Ishikawa (cell line): Measurements from ENCODE around the gene MED10.

Experiments
- CEBPB ChIP-seq: IDR thresholded peaks from 2 replicates; pipeline ENCODE4 v1.6.1; 2012
- CREB1 ChIP-seq: IDR thresholded peaks from 2 replicates; pipeline ENCODE4 v1.6.1; 2012; ENCODE audit warnings: low read depth
- EGR1 ChIP-seq: IDR thresholded peaks from 2 replicates; pipeline ENCODE4 v1.6.1; 2012
- EP300 ChIP-seq: IDR thresholded peaks from 2 replicates; pipeline ENCODE4 v1.6.1; 2012; ENCODE audit warnings: borderline replicate concordance
- FOXM1 ChIP-seq: IDR thresholded peaks from 2 replicates; pipeline ENCODE4 v1.6.1; 2012; ENCODE audit warnings: low read depth, borderline replicate concordance
- MAX ChIP-seq: IDR thresholded peaks from 2 replicates; pipeline ENCODE4 v1.6.1; 2012
- NFIC ChIP-seq: IDR thresholded peaks from 2 replicates; pipeline ENCODE4 v1.6.1; 2012
- RAD21 ChIP-seq: IDR thresholded peaks from 2 replicates; pipeline ENCODE4 v1.6.1; 2012; ENCODE audit warnings: low read depth
- TAF1 ChIP-seq: IDR thresholded peaks from 2 replicates; pipeline ENCODE4 v1.6.1; 2012; ENCODE audit warnings: low read depth, mild to moderate bottlenecking
- TCF12 ChIP-seq: IDR thresholded peaks from 2 replicates; pipeline ENCODE4 v1.6.1; 2012; ENCODE audit warnings: low read depth
- TEAD4 ChIP-seq: IDR thresholded peaks from 2 replicates; pipeline ENCODE4 v1.6.1; 2012
- USF1 ChIP-seq: IDR thresholded peaks from 2 replicates; pipeline ENCODE4 v1.6.1; 2012
- YY1 ChIP-seq: IDR thresholded peaks from 2 replicates; pipeline ENCODE4 v1.6.1; 2012; ENCODE audit warnings: low read depth
- ZBTB7A ChIP-seq: IDR thresholded peaks from 2 replicates; pipeline ENCODE4 v1.6.1; 2012; ENCODE audit warnings: low read depth
- TF ChIP-seq, protein P1 (sequence below): IDR thresholded peaks from 2 replicates; pipeline ENCODE4 v1.6.1; 2012; ENCODE audit warnings: low read depth, mild to moderate bottlenecking

MED10 gene

GRCh38 chr5:6387970-6388369 lies 9.6 kb upstream of the MED10 start:
- no peak for TF ChIP-seq TAF1
- TF ChIP-seq YY1, result no peak
- TF ChIP-seq MAX, result no peak
- no peak for TF ChIP-seq ZBTB7A
- TF ChIP-seq CREB1, result no peak
- TF ChIP-seq EP300, result no peak
- TF ChIP-seq CEBPB, result no peak
- TF ChIP-seq TEAD4, result no peak
- no peak for TF ChIP-seq FOXM1
- TF ChIP-seq NFIC, result no peak
- TF ChIP-seq TCF12, result no peak
- TF ChIP-seq RAD21, result no peak
- no peak for TF ChIP-seq USF1
- TF ChIP-seq EGR1, result no peak

- TF ChIP-seq EP300 (no peak), USF1 (no peak), TCF12 (no peak), MAX (no peak), ZBTB7A (no peak), YY1 (no peak), CREB1 (no peak), RAD21 (no peak), TEAD4 (no peak), CEBPB (no peak), TAF1 (no peak), FOXM1 (no peak), EGR1 (no peak), NFIC (no peak)
- TF ChIP-seq, protein P1, sequence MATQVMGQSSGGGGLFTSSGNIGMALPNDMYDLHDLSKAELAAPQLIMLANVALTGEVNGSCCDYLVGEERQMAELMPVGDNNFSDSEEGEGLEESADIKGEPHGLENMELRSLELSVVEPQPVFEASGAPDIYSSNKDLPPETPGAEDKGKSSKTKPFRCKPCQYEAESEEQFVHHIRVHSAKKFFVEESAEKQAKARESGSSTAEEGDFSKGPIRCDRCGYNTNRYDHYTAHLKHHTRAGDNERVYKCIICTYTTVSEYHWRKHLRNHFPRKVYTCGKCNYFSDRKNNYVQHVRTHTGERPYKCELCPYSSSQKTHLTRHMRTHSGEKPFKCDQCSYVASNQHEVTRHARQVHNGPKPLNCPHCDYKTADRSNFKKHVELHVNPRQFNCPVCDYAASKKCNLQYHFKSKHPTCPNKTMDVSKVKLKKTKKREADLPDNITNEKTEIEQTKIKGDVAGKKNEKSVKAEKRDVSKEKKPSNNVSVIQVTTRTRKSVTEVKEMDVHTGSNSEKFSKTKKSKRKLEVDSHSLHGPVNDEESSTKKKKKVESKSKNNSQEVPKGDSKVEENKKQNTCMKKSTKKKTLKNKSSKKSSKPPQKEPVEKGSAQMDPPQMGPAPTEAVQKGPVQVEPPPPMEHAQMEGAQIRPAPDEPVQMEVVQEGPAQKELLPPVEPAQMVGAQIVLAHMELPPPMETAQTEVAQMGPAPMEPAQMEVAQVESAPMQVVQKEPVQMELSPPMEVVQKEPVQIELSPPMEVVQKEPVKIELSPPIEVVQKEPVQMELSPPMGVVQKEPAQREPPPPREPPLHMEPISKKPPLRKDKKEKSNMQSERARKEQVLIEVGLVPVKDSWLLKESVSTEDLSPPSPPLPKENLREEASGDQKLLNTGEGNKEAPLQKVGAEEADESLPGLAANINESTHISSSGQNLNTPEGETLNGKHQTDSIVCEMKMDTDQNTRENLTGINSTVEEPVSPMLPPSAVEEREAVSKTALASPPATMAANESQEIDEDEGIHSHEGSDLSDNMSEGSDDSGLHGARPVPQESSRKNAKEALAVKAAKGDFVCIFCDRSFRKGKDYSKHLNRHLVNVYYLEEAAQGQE, result no peak
These were observed 7.9 kb upstream of the MED10 start for GRCh38 chr5:6386271-6386670.

GRCh38 chr5:6384856-6385255 lies 6.5 kb upstream of the MED10 start:
- TF ChIP-seq USF1 (no peak), RAD21 (no peak), FOXM1 (no peak), CEBPB (no peak), YY1 (no peak), TEAD4 (no peak), ZBTB7A (no peak), NFIC (no peak), TAF1 (no peak), MAX (no peak)
- TF ChIP-seq, protein P1, result no peak

GRCh38 chr5:6383376-6383775 lies 5.0 kb upstream of the MED10 start:
- TF ChIP-seq EGR1 (no peak), EP300 (no peak), USF1 (no peak), MAX (no peak), YY1 (no peak), CREB1 (no peak), TEAD4 (no peak), NFIC (no peak), RAD21 (no peak)
- TF ChIP-seq, protein P1, result no peak
